Muscle layer of duodenum (tissue), 2 donors: ENCODE measurements around the gene APOBEC3C.
"Not testable (repeated sequence)": the region's sequence is repeated elsewhere in the genome, so short reads cannot be mapped to it uniquely, and the experiment has no call there.

ENCODE experiments used
- H3K27ac ChIP-seq: one replicate; pipeline ENCODE4 v1.7.0; 2013; ENCODE audit warnings: mild to moderate bottlenecking, low read length
- H3K27me3 ChIP-seq: one replicate; pipeline ENCODE4 v1.7.0; 2013; ENCODE audit warnings: low read depth, mild to moderate bottlenecking, control low read depth, low read length
- H3K36me3 ChIP-seq, 2 donors: one replicate each; pipeline ENCODE4 v1.7.0; 2013; ENCODE audit warnings: low read length in 2 of 2, control low read depth in 1 of 2, mild to moderate bottlenecking in 1 of 2; ENCODE audit not compliant: insufficient read depth in 2 of 2, control insufficient read depth in 1 of 2
- H3K4me1 ChIP-seq, 2 donors: one replicate each; pipeline ENCODE4 v1.7.0; 2013; ENCODE audit warnings: low read length in 2 of 2, mild to moderate bottlenecking in 2 of 2, control low read depth in 1 of 2, moderate library complexity in 1 of 2; ENCODE audit not compliant: insufficient read depth in 2 of 2, control insufficient read depth in 1 of 2
- H3K4me3 ChIP-seq, 2 donors: one replicate each; pipeline ENCODE4 v1.7.0; 2013; ENCODE audit warnings: low read length in 2 of 2, low read depth in 1 of 2, mild to moderate bottlenecking in 1 of 2
- H3K9me3 ChIP-seq, 2 donors: one replicate each; pipeline ENCODE4 v1.7.0; 2013; ENCODE audit warnings: low read length in 2 of 2, control low read depth in 1 of 2, mild to moderate bottlenecking in 1 of 2; ENCODE audit not compliant: control insufficient read depth in 1 of 2
- donor health status: healthy.

Gene APOBEC3C

DNA sequence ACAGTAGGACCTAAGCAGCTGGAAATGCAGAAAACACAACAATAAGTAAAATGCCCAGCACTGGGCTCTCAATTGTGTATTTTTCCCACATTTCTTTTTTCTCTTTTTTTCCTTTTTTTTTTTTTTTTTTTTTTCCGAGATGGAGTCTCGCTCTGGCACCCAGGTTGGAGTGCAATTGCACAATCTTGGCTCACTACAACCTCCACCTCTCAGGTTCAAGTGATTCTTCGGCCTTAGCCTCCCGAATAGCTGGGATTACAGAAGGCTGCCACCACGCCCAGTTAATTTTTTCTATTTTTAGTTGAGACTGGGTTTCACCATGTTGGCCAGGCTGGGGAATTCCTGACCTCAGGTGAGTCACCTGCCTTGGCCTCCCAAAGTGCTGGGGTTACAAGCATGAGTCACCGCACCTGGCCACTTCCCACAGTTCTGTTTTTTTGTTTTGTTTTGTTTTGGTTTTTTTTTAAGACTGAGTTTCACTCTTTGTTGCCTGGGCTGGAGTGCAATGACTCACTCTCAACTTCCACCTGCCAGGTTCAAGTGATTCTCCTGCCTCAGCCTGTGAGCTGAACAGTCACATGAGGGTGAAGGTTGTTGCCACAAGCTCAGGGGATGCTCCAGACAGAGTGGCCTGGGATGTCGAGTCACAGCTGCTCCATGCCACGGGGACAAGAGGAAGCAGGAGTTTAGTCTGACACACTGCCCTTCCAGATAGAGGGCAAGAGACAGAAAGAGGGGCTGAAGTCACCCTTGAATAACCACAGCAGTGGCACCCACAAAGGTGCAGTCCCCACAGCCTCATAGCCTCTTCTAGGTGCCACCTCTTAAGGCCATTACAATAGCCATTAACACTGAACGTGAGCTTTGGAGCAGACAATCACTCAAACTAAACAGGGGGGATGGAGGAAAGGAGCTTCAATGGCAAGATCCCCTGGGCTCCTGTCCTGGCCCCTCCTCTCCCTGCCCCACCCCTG is 29.0 kb upstream of the APOBEC3C start:
- not testable (repeated sequence) for H3K4me3 ChIP-seq, H3K9me3 ChIP-seq, H3K27me3 ChIP-seq, H3K36me3 ChIP-seq, H3K27ac ChIP-seq
- peaks cover 4 to 16% of the 10 kb centered on the region in 2 donors for H3K4me1 ChIP-seq

DNA sequence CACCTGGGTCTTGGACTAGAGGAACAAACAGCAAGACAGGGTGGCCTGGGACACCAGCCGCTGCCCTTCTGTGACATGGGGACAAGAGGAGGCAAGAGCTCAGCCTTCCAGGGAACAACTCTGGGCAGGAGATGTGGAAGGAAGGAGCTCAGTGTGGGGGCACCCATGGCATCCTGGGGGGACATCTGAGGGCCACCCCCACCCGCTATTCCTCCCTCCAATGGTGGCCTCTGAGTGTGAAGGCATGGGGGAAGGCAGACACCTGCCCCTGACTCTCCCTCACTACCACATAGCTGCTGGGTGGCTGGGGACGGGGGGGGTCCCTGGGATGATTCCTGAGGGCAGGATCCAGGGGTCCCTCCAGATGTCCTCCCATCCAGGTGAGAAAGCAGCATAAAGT is 27.4 kb upstream of the APOBEC3C start:
- H3K27me3 ChIP-seq: no peaks in the 10 kb centered on the region
- no peaks in the 10 kb centered on the region for H3K9me3 ChIP-seq
- H3K4me1 ChIP-seq: peaks cover under 1 to 7% of the 10 kb centered on the region in 2 donors
- H3K36me3 ChIP-seq: no peaks in the 10 kb centered on the region
- no peak overlapping the region for H3K4me3 ChIP-seq
- no peak overlapping the region for H3K27ac ChIP-seq

DNA sequence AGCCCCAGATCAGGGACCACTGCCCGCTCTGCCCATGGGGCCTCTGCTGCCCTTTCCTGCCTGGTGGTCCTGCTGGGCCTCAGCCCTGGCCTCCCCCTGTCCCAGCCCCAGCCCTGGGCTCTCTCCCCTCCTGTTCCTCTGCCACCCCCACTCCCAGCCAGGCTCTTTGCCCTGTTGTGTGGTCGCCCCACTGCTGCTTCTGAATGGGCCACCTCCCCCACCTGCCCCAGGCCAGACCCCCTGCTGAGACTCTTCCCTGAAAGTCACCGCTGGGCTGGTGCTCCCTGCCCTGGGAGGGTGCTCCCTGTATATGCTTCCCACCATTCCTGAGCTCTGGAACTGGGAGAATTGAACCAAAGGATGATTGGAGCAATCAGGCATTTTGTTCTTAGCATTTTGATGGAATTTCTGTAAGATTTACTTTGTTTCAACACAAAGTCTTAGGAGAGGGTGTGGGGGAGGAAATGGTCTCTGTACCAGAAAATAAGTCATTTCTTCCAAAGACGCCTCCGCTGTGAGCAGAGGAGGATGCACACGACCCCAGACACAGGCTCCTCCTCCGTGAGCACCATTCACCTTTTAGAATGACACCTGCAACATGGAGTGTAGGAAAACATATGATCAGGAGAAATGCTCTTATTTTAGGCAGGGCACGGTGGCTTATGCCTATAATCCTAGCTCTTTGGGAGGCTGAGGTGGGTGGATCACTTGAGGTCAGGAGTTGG is 26.7 kb upstream of the APOBEC3C start:
- H3K27ac ChIP-seq: no peak overlapping the region
- no peaks in the 10 kb centered on the region for H3K27me3 ChIP-seq
- H3K4me3 ChIP-seq: no peak overlapping the region
- no peaks in the 10 kb centered on the region for H3K9me3 ChIP-seq
- H3K4me1 ChIP-seq: peaks cover 0 to 4% of the 10 kb centered on the region in 2 donors
- H3K36me3 ChIP-seq: no peaks in the 10 kb centered on the region

DNA sequence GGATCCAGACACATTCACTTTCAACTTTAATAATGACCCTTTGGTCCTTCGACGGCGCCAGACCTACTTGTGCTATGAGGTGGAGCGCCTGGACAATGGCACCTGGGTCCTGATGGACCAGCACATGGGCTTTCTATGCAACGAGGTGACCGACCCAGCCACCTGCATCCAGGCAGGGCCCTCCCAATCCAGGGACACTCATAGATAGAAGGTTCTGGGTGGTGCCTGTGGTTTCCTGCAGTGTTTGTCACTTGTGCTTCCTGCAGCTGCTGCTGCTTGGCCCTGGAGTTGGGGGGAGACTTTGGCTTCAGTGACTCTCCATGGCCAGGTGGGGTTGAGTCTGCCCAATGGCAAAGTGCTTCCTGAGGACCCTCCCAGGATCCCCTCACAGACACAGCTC is 24.6 kb upstream of the APOBEC3C start:
- H3K27me3 ChIP-seq: no peaks in the 10 kb centered on the region
- H3K27ac ChIP-seq: no peak overlapping the region
- no peaks in the 10 kb centered on the region for H3K9me3 ChIP-seq
- no peaks in the 10 kb centered on the region for H3K36me3 ChIP-seq
- no peaks in the 10 kb centered on the region for H3K4me1 ChIP-seq
- H3K4me3 ChIP-seq: no peak overlapping the region

DNA sequence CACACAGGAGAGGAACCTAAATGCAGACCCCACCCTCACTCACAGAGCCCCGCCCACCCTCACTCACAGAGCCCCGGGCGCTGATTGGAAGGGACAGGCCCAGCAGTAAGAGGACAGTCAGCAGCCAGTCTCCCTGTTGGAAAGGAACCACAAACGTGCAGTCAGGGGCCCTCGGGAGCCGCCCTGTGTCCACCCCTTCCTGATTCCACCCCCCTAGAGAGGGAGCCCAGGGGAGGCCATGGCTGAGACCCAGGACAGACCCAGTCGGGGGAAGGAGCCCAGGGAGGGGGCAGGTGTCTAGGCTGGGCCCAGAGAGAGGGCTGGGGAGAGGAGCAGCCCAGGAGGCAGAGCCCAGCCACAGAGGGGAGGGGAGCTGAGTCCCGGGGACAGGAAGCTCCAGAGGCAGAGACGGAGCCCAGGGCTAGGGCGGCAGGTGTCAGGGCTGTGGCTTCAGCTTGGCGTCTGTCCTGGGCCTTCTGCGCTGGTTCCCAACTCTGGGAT is 21.1 kb upstream of the APOBEC3C start:
- not testable (repeated sequence) for H3K36me3 ChIP-seq, H3K4me3 ChIP-seq, H3K27me3 ChIP-seq, H3K4me1 ChIP-seq, H3K27ac ChIP-seq, H3K9me3 ChIP-seq

DNA sequence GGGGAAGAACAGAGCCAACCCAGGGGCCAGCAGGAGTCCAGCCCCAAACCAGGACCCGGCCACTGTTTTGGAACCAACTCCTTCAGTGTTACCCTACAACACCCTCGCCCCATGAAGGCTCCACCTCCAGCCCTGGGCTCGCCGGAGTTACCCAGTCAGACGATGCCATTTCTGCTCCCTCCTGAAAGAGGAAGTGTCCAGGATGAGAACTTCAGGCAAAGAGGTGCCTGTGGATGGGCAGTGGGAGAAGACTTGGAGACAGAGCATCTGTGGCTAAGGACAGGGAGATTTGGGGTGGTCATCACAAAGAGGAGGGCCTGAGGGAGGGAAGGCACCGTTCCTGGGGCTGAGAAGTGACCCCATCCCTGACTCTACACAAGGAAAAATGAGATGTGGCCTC is 18.0 kb upstream of the APOBEC3C start:
- no peak overlapping the region for H3K4me3 ChIP-seq
- no peaks in the 10 kb centered on the region for H3K27me3 ChIP-seq
- H3K36me3 ChIP-seq: no peaks in the 10 kb centered on the region
- no peaks in the 10 kb centered on the region for H3K9me3 ChIP-seq
- H3K27ac ChIP-seq: no peak overlapping the region
- no peaks in the 10 kb centered on the region for H3K4me1 ChIP-seq

DNA sequence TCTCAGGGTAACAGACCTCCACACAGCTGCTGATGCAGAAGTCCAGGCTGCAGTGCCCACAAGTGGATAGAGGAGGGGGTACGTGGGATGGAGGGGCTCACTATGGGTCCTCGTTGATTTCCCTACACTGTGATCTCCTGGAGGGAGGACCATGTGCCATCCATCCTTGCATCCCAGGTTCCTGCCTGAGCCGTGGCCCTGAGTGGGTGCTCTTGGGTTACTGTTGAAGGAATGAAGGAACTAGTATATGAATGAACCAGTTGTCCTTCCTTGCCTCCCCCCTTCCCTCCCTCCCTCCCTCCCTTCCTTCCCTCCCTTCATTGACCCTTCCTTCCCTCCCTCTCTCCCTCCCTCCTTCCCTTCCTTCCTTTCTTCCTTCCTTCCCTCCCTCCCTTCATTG is 16.5 kb upstream of the APOBEC3C start:
- Histone ChIP-seq H3K27me3 (no peaks in the 10 kb centered on the region), H3K9me3 (no peaks in the 10 kb centered on the region), H3K36me3 (no peaks in the 10 kb centered on the region), H3K4me3 (no peak overlapping the region), H3K4me1 (no peaks in the 10 kb centered on the region), H3K27ac (no peak overlapping the region)

DNA sequence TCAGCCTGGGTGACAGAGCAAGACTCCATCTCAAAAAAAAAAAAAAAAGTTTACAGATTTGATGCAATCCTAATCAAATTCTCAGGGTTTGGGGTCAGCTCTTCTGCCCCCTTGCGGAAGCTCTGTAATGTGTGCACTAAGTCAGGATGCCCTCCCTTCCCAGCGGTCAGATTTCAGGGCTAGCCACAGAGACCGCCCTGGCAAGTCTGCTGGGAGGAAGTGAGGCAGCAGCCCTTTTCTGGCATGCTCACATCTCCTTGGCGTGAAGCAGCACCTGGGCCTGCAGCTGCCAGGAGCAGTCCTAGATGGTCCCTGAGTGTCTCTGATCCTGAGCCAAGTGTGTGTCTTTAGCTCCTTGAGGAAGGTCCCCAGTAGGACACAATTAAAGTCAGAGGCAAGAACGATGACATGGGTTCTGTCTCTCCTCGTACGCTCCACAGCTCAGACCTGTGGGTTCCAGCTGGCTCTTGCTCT is 10.9 kb upstream of the APOBEC3C start:
- no peak overlapping the region for H3K27ac ChIP-seq
- H3K4me3 ChIP-seq: no peak overlapping the region
- H3K36me3 ChIP-seq: no peaks in the 10 kb centered on the region
- no peaks in the 10 kb centered on the region for H3K27me3 ChIP-seq
- H3K4me1 ChIP-seq: peaks cover 0 to 4% of the 10 kb centered on the region in 2 donors
- H3K9me3 ChIP-seq: no peaks in the 10 kb centered on the region

DNA sequence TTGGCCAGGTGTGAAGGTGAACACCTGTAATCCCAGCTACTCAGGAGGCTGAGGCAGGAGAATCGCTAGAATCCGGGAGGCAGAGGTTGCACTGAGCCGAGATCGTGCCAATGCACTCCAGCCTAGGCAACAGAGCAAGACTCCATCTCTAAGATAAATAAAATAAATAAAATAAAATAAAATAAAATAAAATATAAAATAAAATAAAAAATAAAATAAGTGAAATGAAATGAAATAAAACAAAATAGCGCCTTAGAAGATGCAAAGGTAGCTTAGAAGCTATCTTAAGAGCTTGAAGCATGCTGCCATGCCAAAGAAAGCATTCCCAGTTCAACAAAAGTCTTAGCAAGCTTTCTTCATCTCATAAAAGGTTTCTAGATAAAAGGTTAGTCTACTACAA is 6.9 kb upstream of the APOBEC3C start:
- Histone ChIP-seq H3K27ac (no peak overlapping the region), H3K4me1 (peaks cover 0 to 4% of the 10 kb centered on the region in 2 donors), H3K36me3 (no peaks in the 10 kb centered on the region)

DNA sequence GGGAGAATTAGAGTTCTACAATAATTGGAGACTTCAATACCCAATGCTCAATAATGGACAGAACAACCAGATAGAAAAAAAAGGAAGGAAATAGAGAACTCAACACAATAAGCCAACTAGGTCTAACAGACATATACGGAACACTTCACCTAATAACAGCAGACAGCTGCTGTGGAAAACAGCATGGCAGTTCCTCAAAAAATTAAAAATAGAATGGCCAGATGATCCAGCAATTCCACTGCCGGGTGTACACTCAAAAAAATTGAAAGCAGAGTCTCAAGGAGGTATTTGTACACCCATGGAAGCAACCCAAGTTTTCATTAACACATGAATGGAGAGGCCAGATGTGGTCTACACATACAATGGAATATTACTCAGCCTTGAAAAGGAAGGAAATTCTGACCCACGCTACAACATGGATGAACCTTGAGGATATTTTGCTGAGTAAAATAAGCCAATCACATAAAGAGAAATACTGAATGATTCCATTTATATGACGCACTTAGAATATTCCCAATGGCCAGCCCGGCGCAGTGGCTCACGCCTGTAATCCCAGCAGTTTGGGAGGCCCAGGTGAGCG is 5.7 kb upstream of the APOBEC3C start:
- not testable (repeated sequence) for H3K4me1 ChIP-seq, H3K4me3 ChIP-seq, H3K27me3 ChIP-seq, H3K9me3 ChIP-seq, H3K36me3 ChIP-seq, H3K27ac ChIP-seq

More for the DNA sequence above, 6.9 kb upstream of the APOBEC3C start:
- Histone ChIP-seq H3K4me3 (no peak overlapping the region), H3K27me3 (no peaks in the 10 kb centered on the region), H3K9me3 (no peaks in the 10 kb centered on the region)

DNA sequence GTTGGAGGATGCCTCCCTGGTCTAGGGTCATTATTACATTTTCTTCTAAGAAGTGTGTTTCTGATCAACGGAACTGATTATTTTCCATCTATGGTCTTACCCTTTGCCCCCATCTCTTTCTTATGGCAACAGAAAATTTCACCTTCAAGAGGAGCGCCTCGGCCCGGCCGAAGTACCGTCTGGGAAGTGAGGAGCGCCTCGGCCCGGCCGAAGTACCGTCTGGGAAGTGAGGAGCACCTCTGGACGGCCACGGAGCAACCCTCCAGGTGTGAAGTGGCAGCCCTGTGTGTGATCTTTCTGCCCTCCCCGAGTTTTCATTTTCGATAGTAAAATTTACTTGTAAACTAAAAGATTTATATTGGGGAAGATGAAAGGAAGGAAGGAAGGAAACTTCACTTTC is 3.1 kb upstream of the APOBEC3C start:
- Histone ChIP-seq H3K4me3 (no peak overlapping the region), H3K9me3 (no peaks in the 10 kb centered on the region), H3K27ac (no peak overlapping the region), H3K27me3 (no peaks in the 10 kb centered on the region), H3K4me1 (peaks cover 2 to 15% of the 10 kb centered on the region in 2 donors), H3K36me3 (no peaks in the 10 kb centered on the region)
